ENCODE results near the gene ZNF580.

ZNF580 gene

DNA sequence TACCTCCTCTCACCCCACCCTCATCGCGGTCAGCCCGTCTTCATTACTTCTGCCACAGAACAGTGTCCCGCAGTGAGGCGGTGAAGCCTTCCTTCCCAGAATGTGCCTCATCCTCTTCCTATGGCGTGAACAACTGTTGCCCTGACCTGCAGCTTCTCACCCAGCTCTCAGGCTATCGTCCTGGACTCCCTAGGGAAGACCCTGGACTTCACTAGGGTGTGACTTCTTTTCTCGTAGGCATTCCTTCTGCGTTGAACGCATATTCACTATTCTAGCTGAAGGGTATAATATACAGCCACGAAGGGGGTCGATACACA is 34.4 kb upstream of the ZNF580 start:
- no peak for DNase-seq (ENCODE audit: low read depth in 2 of 2)

DNA sequence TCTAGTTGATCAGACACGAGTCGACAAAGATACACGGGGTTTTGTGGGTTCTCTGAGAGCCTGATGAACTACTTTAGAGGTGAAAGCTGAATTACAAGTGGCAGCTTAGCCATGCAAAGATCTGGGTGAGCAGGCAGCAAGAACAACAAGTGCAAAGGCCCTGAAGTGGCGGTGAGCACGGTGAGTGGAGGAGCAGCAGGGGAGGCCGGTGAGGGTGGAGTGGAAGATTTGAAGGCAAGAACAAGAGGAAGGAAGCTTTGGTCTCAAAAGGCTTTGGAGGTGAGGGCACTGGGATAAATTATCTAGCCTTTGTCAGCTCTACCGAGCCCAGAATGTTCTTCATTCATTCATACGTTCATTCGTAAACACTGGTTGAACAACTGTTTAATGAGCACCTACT is 34.0 kb upstream of the ZNF580 start:
- DNase-seq (ENCODE audit: low read depth in 2 of 2) = no peak

DNA sequence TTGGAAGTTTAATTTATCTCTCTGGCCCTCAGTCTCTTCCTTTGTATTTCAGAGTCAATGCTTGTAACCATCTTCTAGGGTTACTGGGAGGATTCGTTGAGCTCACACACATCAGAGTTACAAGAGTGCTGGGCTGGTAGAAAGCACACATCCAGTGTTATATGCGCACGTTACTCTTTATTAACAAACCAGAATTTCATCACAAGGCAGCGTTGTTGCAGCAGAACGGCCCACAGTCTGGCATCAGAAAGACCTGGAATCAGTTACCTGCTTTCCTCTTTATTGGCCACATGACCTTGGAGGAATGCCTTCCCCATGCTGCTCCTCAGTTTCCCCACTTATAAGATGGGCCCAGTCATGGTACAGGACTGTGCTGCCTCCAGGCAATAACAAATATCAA is 31.5 kb upstream of the ZNF580 start:
- DNase-seq (ENCODE audit: low read depth in 2 of 2) = no peak

DNA sequence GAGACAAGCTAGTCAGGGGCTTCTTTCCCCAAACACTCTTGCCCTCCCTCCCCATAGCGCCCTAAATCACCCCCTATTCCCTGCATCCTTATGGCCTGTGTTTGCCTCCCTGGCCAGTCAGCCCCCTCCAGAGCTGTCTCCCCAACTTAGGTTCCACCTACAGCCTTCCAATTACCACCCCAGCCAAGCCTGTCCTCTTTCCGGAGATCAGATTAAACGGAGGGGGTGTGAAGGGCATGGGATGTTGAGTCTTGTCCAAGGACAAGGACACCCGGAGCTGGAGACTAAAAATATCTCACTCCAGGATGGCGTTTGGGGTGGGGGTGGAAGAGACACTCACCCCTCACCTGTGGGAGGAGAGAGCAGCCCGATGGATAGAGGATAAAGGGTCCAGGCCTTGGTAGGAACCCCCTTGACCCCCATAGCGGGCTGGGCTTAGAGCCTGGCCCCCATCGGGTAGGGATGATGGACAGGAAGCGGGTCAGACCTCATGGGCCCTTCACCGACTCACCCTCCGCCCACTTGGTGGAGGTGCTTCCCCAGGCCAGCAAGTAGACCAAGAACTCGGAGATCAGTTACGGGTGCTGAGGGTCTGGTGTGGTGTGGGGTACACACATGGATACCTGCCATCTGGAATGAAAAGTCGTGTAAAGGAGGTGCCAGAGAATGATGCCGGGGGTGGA is 29.4 kb upstream of the ZNF580 start:
- DNase-seq (ENCODE audit: low read depth in 2 of 2) = no peak

DNA sequence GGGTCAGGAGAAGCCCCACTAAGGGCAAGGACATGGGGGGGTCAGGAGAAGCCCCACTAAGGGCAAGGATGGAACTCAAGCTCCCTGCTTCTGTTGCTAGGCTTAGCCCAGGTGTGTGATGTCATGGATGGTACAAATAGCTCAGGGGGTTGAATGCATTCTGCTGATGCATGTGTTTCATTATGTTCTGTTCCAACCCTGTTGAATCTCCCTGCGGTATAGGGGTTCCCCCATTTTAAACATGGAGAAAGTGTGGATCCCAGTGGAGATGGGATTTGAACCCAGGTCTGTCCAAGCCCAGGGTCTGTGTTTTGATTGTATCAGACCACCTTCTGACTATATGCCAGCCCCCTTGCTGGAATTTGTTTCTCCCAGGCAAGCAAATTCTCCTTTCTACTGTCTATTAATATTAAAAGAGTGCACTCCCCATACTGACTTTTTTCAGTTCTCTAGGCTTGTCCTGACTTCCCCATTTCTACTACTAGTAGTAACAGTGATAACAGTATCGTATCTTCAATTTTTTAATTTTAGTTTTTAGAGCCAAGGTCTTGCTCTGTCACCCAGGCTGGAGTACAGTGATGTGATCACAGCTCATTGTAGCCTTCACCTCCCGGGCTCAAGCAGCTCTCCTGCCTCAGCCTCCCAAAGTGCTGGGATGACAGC is 28.7 kb upstream of the ZNF580 start:
- no peak for DNase-seq (ENCODE audit: low read depth in 2 of 2)

DNA sequence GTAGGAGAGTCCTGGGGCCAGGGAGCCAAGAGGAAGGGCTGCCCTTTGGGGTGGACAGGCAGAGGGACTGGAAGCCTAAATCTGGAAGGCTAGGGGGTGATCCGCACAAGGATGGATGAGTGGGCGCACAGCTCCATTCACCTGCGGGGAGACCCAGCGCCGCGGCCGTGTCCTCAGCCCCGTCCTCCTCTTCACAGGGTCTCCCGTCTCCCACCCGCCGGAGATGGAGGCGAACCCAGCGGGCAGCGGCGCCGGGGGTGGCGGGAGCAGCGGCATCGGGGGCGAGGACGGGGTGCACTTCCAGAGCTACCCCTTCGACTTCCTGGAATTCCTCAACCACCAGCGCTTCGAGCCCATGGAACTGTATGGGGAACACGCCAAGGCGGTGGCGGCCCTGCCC is 27.4 kb upstream of the ZNF580 start:
- DNase-seq (ENCODE audit: low read depth in 2 of 2) = no peak

DNA sequence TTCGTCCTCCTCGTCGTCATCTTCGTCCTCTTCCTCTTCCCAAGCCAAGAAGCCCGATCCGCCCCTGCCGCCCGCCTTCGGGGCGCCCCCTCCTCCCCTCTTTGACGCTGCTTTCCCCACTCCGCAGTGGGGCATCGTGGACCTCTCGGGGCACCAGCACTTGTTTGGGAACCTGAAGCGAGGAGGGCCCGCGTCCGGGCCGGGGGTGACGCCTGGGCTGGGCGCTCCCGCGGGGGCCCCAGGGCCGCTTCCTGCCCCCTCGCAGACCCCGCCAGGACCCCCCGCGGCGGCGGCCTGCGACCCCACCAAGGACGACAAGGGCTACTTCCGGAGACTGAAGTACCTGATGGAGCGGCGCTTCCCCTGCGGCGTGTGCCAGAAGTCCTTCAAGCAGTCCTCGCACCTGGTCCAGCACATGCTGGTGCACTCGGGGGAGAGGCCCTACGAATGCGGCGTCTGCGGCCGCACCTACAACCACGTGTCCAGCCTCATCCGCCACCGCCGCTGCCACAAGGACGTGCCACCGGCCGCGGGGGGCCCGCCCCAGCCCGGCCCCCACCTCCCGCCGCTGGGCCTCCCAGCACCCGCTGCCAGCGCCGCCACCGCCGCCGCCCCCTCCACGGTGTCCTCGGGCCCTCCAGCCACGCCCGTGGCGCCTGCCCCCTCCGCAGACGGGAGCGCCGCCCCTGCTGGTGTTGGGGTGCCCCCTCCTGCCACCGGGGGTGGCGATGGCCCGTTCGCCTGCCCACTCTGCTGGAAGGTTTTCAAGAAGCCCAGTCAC is 26.7 kb upstream of the ZNF580 start:
- DNase-seq (ENCODE audit: low read depth in 2 of 2) = no peak

DNA sequence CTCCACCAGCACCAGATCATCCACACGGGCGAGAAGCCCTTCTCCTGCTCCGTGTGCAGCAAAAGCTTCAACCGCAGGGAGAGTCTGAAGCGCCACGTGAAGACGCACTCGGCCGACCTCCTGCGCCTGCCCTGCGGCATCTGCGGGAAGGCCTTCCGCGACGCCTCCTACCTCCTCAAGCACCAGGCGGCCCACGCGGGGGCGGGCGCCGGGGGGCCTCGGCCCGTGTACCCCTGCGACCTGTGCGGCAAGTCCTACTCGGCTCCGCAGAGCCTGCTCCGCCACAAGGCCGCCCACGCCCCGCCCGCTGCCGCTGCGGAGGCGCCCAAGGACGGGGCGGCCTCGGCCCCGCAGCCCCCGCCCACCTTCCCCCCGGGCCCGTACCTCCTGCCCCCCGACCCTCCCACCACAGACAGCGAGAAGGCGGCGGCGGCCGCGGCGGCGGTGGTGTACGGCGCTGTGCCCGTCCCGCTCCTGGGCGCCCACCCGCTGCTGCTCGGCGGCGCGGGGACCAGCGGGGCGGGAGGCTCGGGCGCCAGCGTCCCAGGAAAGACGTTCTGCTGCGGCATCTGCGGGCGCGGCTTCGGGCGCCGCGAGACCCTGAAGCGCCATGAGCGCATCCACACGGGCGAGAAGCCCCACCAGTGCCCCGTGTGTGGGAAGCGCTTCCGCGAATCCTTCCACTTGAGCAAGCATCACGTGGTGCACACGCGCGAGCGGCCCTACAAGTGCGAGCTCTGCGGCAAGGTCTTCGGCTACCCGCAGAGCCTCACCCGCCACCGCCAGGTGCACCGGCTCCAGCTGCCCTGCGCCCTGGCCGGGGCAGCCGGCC is 25.9 kb upstream of the ZNF580 start:
- no peak for DNase-seq (ENCODE audit: low read depth in 2 of 2)

DNA sequence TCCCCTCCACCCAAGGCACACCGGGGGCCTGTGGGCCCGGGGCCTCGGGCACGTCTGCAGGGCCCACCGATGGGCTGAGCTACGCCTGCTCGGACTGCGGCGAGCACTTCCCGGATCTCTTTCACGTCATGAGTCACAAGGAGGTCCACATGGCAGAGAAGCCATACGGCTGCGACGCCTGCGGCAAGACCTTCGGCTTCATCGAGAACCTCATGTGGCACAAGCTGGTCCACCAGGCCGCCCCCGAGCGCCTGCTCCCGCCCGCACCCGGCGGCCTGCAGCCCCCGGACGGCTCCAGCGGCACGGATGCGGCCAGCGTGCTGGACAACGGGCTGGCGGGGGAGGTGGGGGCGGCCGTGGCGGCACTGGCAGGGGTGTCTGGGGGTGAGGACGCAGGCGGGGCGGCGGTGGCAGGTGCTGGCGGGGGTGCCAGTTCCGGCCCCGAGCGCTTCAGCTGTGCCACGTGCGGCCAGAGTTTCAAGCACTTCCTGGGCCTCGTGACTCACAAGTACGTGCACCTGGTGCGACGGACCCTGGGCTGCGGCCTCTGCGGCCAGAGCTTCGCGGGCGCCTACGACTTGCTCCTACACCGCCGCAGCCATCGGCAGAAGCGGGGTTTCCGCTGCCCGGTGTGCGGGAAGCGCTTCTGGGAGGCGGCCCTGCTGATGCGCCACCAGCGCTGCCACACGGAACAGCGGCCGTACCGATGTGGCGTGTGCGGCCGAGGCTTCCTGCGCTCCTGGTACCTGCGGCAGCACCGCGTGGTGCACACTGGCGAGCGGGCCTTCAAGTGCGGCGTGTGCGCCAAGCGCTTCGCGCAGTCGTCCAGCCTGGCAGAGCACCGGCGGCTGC is 25.0 kb upstream of the ZNF580 start:
- no peak for DNase-seq (ENCODE audit: low read depth in 2 of 2)

DNA sequence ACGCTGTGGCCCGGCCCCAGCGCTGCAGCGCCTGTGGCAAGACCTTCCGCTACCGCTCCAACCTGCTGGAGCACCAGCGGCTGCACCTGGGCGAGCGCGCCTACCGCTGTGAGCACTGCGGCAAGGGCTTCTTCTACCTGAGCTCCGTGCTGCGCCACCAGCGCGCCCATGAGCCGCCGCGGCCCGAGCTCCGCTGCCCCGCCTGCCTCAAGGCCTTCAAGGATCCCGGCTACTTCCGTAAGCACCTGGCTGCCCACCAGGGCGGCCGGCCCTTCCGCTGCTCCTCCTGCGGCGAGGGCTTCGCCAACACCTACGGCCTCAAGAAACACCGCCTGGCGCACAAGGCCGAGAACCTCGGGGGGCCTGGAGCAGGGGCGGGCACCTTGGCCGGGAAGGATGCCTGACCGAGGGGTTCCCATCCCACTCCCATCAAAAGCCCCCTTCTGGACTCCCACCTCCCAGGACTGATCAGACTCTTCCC is 24.4 kb upstream of the ZNF580 start:
- no peak for DNase-seq (ENCODE audit: low read depth in 2 of 2)

DNA sequence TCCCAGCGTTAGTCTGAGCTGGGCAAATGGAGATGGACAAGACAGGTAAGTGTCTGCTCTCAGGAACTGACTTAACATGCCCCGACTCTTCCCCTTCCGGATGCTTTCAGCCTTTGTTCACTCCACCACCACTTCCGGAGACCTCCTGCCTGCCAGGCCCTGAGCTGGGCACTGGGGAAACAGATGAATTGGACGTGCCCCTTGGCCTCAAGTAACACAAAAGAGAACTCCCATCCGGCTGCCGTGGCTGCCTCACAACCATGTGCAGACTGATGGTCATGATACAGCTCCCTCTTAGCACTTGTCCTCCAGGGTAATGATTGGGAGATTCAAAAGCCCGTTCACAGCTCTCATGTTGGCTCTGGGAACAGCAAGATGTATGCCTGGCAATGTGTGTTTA is 23.4 kb upstream of the ZNF580 start:
- no peak for DNase-seq (ENCODE audit: low read depth in 2 of 2)

DNA sequence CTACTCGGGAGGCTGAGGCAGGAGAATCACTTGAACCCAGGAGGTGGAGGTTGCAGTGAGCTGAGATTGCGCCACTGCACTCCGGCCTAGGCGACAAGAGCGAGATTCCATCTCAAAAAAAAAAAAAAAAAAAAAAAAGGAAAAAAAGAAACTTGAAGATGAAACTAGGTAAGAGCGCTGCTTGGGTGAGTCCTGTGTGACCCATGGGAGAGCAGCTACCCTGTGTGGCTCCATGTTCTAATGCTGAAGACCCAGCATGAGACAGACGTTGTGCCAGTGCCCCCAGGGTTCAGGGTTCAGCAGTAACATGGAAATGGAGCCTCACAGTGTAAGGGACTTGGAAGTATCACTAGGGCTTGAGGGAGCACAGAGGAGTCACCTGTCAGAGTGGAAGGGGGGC is 22.4 kb upstream of the ZNF580 start:
- no peak for DNase-seq (ENCODE audit: low read depth in 2 of 2)

DNA sequence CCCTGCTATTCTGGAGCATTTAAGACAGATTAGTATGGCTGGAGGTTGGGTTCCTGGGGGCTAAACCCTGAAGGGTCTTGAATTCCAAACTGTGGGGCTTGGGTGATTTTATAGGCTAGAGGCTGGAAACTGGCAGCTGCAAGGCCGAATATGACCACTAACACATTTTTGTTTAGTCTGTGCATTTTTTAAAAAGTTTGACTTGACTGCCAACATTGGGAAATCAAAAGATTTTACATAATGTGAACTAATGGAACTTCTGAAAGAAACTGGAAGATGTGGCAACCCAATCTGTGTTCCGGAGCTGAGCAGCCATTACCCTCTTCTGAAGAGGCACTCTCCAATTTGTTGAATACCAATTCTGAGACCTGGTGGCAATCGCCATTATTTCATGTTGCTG is 21.5 kb upstream of the ZNF580 start:
- no peak for DNase-seq (ENCODE audit: low read depth in 2 of 2)

DNA sequence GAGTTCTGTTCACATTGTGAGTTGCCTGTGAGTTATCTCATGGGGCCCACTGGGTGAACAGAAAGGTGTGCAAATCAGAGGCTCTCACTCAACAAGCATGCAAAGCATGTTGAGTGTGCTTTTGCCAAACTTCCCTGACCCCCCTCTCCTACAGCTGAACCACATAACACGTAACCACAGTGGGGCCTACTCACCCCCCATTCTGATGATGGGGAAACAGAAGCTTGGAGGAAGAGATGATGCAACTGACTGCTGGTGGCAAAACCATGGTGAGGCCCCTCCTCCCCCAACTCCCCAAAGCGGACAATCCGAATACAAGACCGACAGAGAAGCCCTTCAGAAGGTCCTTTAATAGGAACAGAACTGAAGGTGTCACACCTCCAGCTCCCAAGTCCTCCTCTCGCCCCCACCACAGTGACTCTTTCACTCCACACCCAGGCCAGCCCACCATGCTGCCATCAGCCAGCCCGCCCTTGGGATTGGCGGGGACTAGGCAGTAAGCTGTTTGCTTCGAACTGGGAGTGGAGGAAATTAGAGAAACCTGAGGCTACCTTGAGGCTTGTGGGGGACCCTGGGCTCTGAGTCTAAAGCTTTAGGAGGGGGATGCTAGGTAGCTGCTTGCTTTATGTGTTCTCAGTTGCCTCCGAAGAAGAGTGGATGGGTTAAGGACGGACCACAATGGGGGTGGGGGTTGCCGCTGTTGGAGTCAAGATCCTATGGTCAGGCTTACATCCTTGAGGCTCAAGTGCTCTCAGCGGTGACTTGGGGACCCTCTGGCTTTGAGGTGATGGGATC is 20.2 kb upstream of the ZNF580 start:
- no peak for DNase-seq (ENCODE audit: low read depth in 2 of 2)

DNA sequence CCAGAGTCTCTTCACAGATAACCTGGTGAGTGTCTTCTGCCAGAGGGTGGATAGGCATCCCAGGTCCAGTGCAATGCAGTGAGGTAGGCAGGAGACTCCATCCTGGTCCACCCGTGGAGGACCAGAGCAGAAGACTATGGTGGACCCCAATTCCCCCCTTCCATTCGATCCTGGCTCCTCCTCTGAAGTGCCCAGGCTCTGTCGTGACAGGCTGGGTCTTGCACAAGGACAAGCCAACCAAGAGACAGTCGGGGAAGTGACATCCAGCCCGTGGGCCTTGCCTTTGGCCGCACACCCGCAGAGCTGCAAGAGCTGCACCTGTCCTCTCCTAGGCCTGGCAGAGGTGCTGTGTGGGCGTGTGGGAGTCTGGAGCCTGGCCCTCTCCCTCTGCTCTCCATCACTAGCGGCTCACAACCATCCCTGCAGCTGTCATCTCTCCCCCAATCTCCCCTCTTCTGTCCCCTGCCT is 19.6 kb upstream of the ZNF580 start:
- DNase-seq (ENCODE audit: low read depth in 2 of 2) = no peak

DNA sequence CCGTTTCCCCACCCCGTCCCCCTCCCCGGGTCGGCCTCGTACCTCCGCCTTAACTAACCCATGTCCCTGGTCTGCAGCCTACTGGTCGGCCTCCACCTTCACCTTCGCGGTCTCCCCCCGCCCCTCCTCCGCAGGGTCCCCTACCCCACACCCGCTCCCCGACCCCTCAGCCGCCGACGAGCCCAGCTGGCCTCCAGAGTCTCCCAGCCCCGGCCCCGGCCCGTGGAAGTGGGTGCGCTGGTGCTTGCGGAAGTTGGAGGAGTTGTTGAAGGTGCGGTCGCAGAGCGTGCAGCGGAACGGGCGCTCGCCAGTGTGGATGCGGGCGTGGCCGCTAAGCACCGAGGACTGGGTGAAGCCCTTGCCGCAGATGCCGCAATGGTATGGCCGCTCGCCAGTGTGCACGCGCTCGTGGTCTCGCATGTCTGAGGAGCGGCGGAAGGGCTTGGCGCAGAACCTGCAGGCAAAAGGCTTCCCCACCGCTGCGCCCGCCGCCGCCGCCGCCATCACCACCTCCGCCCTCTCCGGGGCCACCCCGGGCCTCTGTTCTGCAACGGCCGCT is 19.1 kb upstream of the ZNF580 start:
- DNase-seq (ENCODE audit: low read depth in 2 of 2) = no peak

DNA sequence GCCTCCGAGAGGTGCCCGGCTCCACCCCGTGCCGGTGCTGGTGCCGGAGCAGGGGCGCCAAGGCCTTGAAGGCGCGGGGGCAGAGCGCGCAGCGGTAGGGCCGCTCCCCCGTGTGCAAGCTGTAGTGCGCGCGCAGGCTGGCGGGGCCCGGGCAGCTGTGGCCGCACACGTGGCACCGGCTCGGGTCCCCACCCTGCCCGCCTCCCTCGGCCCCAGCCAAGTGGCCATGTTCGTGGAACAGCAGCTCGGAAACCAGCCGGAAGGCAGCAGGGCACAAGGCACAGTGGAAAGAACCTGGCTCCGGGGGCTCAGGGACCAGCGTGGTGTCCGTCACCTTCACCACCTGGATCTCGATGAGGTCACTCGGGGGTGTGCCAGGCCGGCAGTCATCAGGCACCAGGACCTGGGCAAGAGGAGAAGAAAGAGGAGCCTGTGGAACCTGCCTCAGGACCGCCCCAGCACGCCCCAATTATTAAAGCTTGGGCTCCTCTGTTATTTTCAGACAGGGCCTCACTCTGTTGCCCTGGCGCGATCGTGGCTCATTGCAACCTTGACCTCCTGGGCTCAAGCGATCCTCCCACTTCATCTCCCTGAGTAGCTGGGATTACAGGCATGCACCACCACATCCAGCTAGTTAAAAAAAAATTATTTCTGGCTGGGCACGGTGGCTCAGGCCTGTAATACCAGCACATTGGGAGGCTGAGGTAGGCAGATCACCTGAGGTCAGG is 18.4 kb upstream of the ZNF580 start:
- no peak for DNase-seq (ENCODE audit: low read depth in 2 of 2)

DNA sequence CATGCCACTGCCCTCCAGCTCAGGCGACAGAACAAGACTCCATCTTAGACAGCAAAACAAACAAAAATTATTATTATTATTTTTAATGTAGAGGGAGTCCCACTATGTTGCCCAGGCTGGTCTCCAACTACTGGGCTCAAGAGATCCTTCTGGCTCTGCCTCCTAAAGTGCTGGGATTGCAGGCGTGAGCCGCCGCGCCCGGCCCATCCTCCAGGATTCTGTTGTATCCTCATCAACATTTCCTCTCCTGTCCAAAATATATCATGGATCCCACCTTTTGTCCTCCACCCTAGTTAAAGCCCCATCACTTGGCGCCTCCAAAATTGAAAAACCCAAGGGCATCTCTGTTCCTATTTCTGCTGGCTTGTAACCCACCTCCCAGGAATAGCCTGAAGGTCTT is 17.7 kb upstream of the ZNF580 start:
- DNase-seq (ENCODE audit: low read depth in 2 of 2) = no peak

DNA sequence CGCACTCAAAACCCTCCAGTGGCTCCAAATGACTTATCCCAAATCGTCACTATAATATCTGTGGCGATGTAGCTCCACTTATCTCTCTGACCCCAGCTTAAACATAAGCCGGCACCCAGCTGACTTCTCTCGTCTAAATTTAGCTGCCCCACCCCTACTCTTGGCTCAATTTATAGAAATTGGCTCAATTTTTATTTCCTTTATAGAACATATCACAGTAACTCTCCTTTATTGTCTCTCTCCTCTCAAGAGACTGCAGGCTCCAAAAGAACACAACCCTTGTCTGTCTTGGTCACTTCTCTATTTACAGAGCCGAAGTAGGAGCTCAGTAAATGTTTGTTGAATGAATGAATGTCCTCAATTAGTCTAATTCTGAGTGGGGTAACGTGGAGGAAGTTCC is 17.2 kb upstream of the ZNF580 start:
- DNase-seq (ENCODE audit: low read depth in 2 of 2) = no peak

Data from stimulated activated CD4-positive, alpha-beta T cell treated with anti-CD3 and anti-CD28 coated beads, Interleukin-15, amount 100 ng/mL, for 48 hours (primary cell).